HepG2 (cell line): ENCODE results near the gene VDAC1. TPM values are rescaled to one million over a fixed set of nuclear protein-coding genes. Genes with fewer than 3 reads are reported as not detected.

Experiments used
- ATAC-seq: fragments of 200-7000 bp; cut with Tn5 transposase; 3 replicates; pipeline ENCODE4 v1.9.1; 2020; ENCODE audit warnings: mild to moderate bottlenecking, moderate library complexity
- BruUV-seq: library from RNA; stranded (reverse); fragments of 400-500 nt; replicated peaks from 2 replicates; lab custom pipeline; 2021; lab: Mats Ljungman, UMichigan
- CTCF ChIA-PET: fragments of 300-600 bp; formaldehyde crosslinking; extraction: SDS; loops from one replicate; lab custom pipeline; 2021; ENCODE audit warnings: low total read pairs, inconsistent platforms, low intra/inter-chr PET ratio; lab: Yijun Ruan, JAX
- POLR2A ChIA-PET: fragments of 350-600 bp; sonication (Branson Sonifier 250); formaldehyde crosslinking; loops from one replicate; lab custom pipeline; 2020; ENCODE audit warnings: antibody characterized with exemption, inconsistent platforms; lab: Yijun Ruan, JAX
- DNase-seq: peaks from one replicate; pipeline ENCODE4 v3.0.0-alpha.2; 2015; ENCODE audit warnings: low spot score
- FAIRE-seq: peaks from 3 replicates; lab custom pipeline; 2011; peaks lifted over from hg19 to GRCh38; lab: Jason Lieb, UNC
- H2AFZ ChIP-seq: one replicate; pipeline ENCODE4 v1.6.1; 2011; ENCODE audit warnings: low read length, inconsistent platforms
- H3K27ac ChIP-seq: fragments of 300-600 bp; 3 replicates; pipeline ENCODE4 v1.8.0; 2011; ENCODE audit warnings: mixed run types, mild to moderate bottlenecking, mixed read lengths, low read length, inconsistent platforms; ENCODE audit not compliant: insufficient read depth; ENCODE audit errors: extremely low read length
- H3K27me3 ChIP-seq, 2 experiments: fragments of 200-600 bp in 1 of 2; 2 replicates in 1 of 2; 3 replicates in 1 of 2; pipeline versions ENCODE4 v1.6.0 to v1.8.0; 2011; ENCODE audit warnings: low read length in 2 of 2, mild to moderate bottlenecking in 2 of 2, moderate library complexity in 2 of 2, inconsistent platforms in 1 of 2; ENCODE audit not compliant: insufficient read depth in 2 of 2, control insufficient read depth in 1 of 2
- H3K36me3 ChIP-seq, 2 experiments: fragments of 200-600 bp in 1 of 2; replicated peaks in 1 of 2; 2 replicates in 1 of 2; 3 replicates in 1 of 2; pipeline versions ENCODE4 v1.5.1 to v1.8.0; 2011; ENCODE audit warnings: low read length in 2 of 2, inconsistent platforms in 1 of 2; ENCODE audit not compliant: insufficient read depth in 2 of 2, control insufficient read depth in 1 of 2
- H3K4me1 ChIP-seq: 2 replicates; pipeline ENCODE4 v1.5.1; 2012; ENCODE audit warnings: low read length, inconsistent platforms; ENCODE audit not compliant: insufficient read depth
- H3K4me2 ChIP-seq: 2 replicates; pipeline ENCODE4 v1.6.0; 2011; ENCODE audit warnings: low read depth, low read length, inconsistent platforms
- H3K4me3 ChIP-seq, 3 experiments: fragments of 200-600 bp in 1 of 3; sonication (generic), shearing (Covaris generic) in 1 of 3; replicated peaks in 1 of 3; 2 replicates each; pipeline ENCODE4 v1.5.1; 2011 to 2016; ENCODE audit warnings: low read length in 3 of 3, inconsistent platforms in 2 of 3, low read depth in 2 of 3, mild to moderate bottlenecking in 2 of 3, control low read depth in 1 of 3, mixed read lengths in 1 of 3; ENCODE audit not compliant: insufficient read depth in 1 of 3
- H3K79me2 ChIP-seq: one replicate; pipeline ENCODE4 v1.6.1; 2011; ENCODE audit warnings: low read length, inconsistent platforms; ENCODE audit not compliant: insufficient read depth
- H3K9ac ChIP-seq: 2 replicates; pipeline ENCODE4 v1.6.0; 2011; ENCODE audit warnings: mild to moderate bottlenecking, low read depth, low read length, inconsistent platforms; ENCODE audit not compliant: insufficient read depth
- H3K9me3 ChIP-seq: 2 replicates; pipeline ENCODE4 v1.5.1; 2012; ENCODE audit warnings: mild to moderate bottlenecking, low read length
- H4K20me1 ChIP-seq: 2 replicates; pipeline ENCODE4 v1.6.0; 2011; ENCODE audit warnings: inconsistent platforms, mild to moderate bottlenecking, low read length, moderate library complexity; ENCODE audit not compliant: insufficient read depth
- BCL6 ChIP-seq: IDR thresholded peaks from 2 replicates; pipeline ENCODE4 v1.6.1; 2016; ENCODE audit warnings: missing genetic modification reagents, missing compliant biosample characterization
- FLYWCH1 ChIP-seq: sonication (generic); formaldehyde crosslinking; IDR thresholded peaks from 2 replicates; pipeline ENCODE4 v1.8.1; 2023; ENCODE audit warnings: mild to moderate bottlenecking, missing genetic modification reagents
- JUNB ChIP-seq: sonication (generic); formaldehyde crosslinking; IDR thresholded peaks from 2 replicates; pipeline ENCODE4 v1.8.0; 2022; ENCODE audit warnings: missing genetic modification reagents, mild to moderate bottlenecking, borderline replicate concordance
- NPAS2 ChIP-seq: sonication (generic); formaldehyde crosslinking; IDR thresholded peaks from 2 replicates; pipeline ENCODE4 v1.8.0; 2022; ENCODE audit warnings: mild to moderate bottlenecking, missing genetic modification reagents, borderline replicate concordance
- PREB ChIP-seq: sonication (generic); formaldehyde crosslinking; IDR thresholded peaks from 2 replicates; pipeline ENCODE4 v1.4.0; 2020; ENCODE audit warnings: missing genetic modification reagents
- ZNF224 ChIP-seq: sonication (generic); formaldehyde crosslinking; IDR thresholded peaks from 2 replicates; pipeline ENCODE4 v1.5.0; 2020; ENCODE audit warnings: mild to moderate bottlenecking, missing genetic modification reagents
- ZNF597 ChIP-seq: sonication (generic); formaldehyde crosslinking; IDR thresholded peaks from 2 replicates; pipeline ENCODE4 v1.5.0; 2020; ENCODE audit warnings: missing genetic modification reagents
- WGBS: methylation state at CpG from one replicate; pipeline ENCODE4 v1.1.6; 2017; ENCODE audit warnings: low lambda C conversion rate; 5-methylcytosine and 5-hydroxymethylcytosine counted together
- in situ Hi-C: cut with HindIII; loops from 2 replicates; pipeline ENCODE4 v1.10.0; 2017; ENCODE audit warnings: low pct_unique_long_range_greater_than_20kb; ENCODE audit not compliant: extremely low pct_ligation_motif_present
- intact Hi-C: fragments of 100-400 bp; cut with micrococcal nuclease; formaldehyde crosslinking; loops from one replicate; pipeline ENCODE4 v1.10.0; 2022; ENCODE audit not compliant: unreplicated experiment
- polyA plus RNA-seq, 8 experiments: library from polyadenylated mRNA; depleted of rRNA in 3 of 8; stranded (reverse) in 7 of 8; unstranded in 1 of 8; fragments of >200 nt; fragmentation: Illumina TruSeq in 4 of 8; extraction: Trizol in 4 of 8; gene quantifications; 2 replicates each; pipeline versions ENCODE4 v1.2.1 to v1.2.3, GENCODE V29; 2011 to 2016; ENCODE audit warnings: low read depth in 4 of 8, missing spikeins in 1 of 8, mixed read lengths in 1 of 8; ENCODE audit not compliant: insufficient read depth in 1 of 8
- total RNA-seq, 5 experiments: library from RNA; depleted of rRNA; stranded (reverse); fragments of >200 nt; fragmentation: Illumina TruSeq; extraction: Trizol; gene quantifications; 2 replicates each; pipeline ENCODE4 v1.2.3, GENCODE V29; 2016; ENCODE audit warnings: low read depth in 1 of 5

Gene VDAC1
- total and polyA plus RNA-seq, 2 of the 13 experiments (the other 11 are each of a cell fraction or from before 2014, with no cell fraction given) = 112 to 380 TPM

- WGBS = 3% methylated on average over 3 of the region's 3 CpGs
- no TSS peak for BruUV-seq
- in situ Hi-C loops (no loop called here), intact Hi-C loops (no loop called here)
- FAIRE-seq (no peak), DNase-seq (no peak), ATAC-seq (no peak)
- H4K20me1 ChIP-seq = no peaks in the 10 kb centered on the region
- H3K9me3 ChIP-seq = no peaks in the 10 kb centered on the region
- H3K79me2 ChIP-seq = no peaks in the 10 kb centered on the region
- no peak overlapping the region for H3K9ac ChIP-seq
- no peak overlapping the region for H2AFZ ChIP-seq
- peaks cover 13% of the 10 kb centered on the region; the same call in 1 of the 2 replicates for H3K4me1 ChIP-seq
- TF ChIP-seq NPAS2 (CRISPR knock-in tag) = no peak
- TF ChIP-seq FLYWCH1 (CRISPR knock-in tag) = no peak
- ChIA-PET CTCF (no interaction called here), POLR2A (no interaction called here)
- H3K4me3 ChIP-seq = no peak overlapping the region
- H3K27me3 ChIP-seq = peaks cover 8 to 66% of the 10 kb centered on the region in 2 experiments; a peak in 4 of 5 replicates
- H3K4me2 ChIP-seq = no peak overlapping the region
- H3K36me3 ChIP-seq = no peaks in the 10 kb centered on the region
- H3K27ac ChIP-seq = no peak overlapping the region
These were observed 74.0 kb downstream of the VDAC1 start for GRCh38 chr5:133930813-133931090.

GRCh38 chr5:133930061-133930812, 74.5 kb downstream of the VDAC1 start:
- H3K79me2 ChIP-seq = no peaks in the 10 kb centered on the region
- ChIA-PET CTCF (no interaction called here), POLR2A (no interaction called here)
- no peak for TF ChIP-seq ZNF597 (CRISPR knock-in tag)
- TF ChIP-seq PREB (CRISPR knock-in tag) = no peak
- TF ChIP-seq JUNB (CRISPR knock-in tag) = no peak
- TF ChIP-seq ZNF224 = no peak
- TF ChIP-seq BCL6 (CRISPR knock-in tag) = no peak
- H3K36me3 ChIP-seq = no peaks in the 10 kb centered on the region
- H3K27ac ChIP-seq = no peak overlapping the region
- H3K27me3 ChIP-seq = peaks cover 8 to 69% of the 10 kb centered on the region in 2 experiments; a peak in 4 of 5 replicates
- DNase-seq = no peak
- peaks cover 13% of the 10 kb centered on the region; the same call in 1 of the 2 replicates for H3K4me1 ChIP-seq
- BruUV-seq = no TSS peak
- H3K4me2 ChIP-seq = no peak overlapping the region
- intact Hi-C loops = no loop called here
- FAIRE-seq = no peak
- 50% methylated on average over 13 of the region's 16 CpGs for WGBS
- H3K9ac ChIP-seq = no peak overlapping the region
- H3K4me3 ChIP-seq = no peak overlapping the region
- no peaks in the 10 kb centered on the region for H3K9me3 ChIP-seq
- in situ Hi-C loops = no loop called here
- no peaks in the 10 kb centered on the region for H4K20me1 ChIP-seq
- H2AFZ ChIP-seq = no peak overlapping the region
- ATAC-seq = no peak
